Transverse colon (tissue), 4 donors: Measurements from ENCODE around the gene MBP. TPM values are rescaled to one million over a fixed set of nuclear protein-coding genes. Genes with fewer than 3 reads are reported as not detected.

ENCODE experiments used
- DNase-seq: peaks from one replicate; pipeline ENCODE4 v3.0.0-alpha.2; 2019
- H3K27ac ChIP-seq, 4 donors: fragments of 200-600 bp; sonication (generic); 2 replicates each; pipeline ENCODE4 v1.5.1; 2016 to 2018; ENCODE audit warnings: inconsistent platforms in 4 of 4
- H3K27me3 ChIP-seq: fragments of 200-600 bp; sonication (generic); 2 replicates; pipeline ENCODE4 v1.5.1; 2017; ENCODE audit warnings: inconsistent platforms
- H3K36me3 ChIP-seq, 4 donors: fragments of 200-600 bp; sonication (generic); 2 replicates each; pipeline ENCODE4 v1.5.1; 2017 to 2019; ENCODE audit warnings: inconsistent platforms in 4 of 4
- H3K4me1 ChIP-seq, 4 donors: fragments of 200-600 bp; sonication (generic); 2 replicates each; pipeline ENCODE4 v1.5.1; 2017 to 2020; ENCODE audit warnings: inconsistent platforms in 4 of 4
- H3K4me3 ChIP-seq, 4 donors: fragments of 200-600 bp; sonication (generic); 1 replicate in 1 of 4; 2 replicates in 3 of 4; pipeline versions ENCODE4 v1.5.1 to v1.6.1; 2017 to 2019; ENCODE audit warnings: inconsistent platforms in 4 of 4
- H3K9me3 ChIP-seq, 2 donors: fragments of 200-600 bp; sonication (generic); 2 replicates each; pipeline ENCODE4 v1.5.1; 2017 to 2019; ENCODE audit warnings: inconsistent platforms in 2 of 2
- CTCF ChIP-seq, 5 experiments: fragments of 200-600 bp in 3 of 5; fragments of 450-650 bp in 2 of 5; sonication (generic) in 3 of 5; IDR thresholded peaks; 1 replicate in 2 of 5; 2 replicates in 3 of 5; pipeline ENCODE4 v1.5.1; 2016 to 2017; ENCODE audit warnings: antibody characterized with exemption in 5 of 5, inconsistent platforms in 3 of 5, mild to moderate bottlenecking in 2 of 5, moderate library complexity in 1 of 5
- EP300 ChIP-seq: sonication (generic); formaldehyde crosslinking; IDR thresholded peaks from one replicate; pipeline ENCODE4 v1.6.1; 2017; ENCODE audit warnings: antibody characterized with exemption, low read depth
- POLR2A ChIP-seq: fragments of 450-650 bp; IDR thresholded peaks from one replicate; pipeline ENCODE4 v1.6.1; 2016; ENCODE audit warnings: antibody characterized with exemption, mild to moderate bottlenecking, moderate library complexity
- POLR2AphosphoS5 ChIP-seq, 3 donors: sonication (generic); formaldehyde crosslinking; IDR thresholded peaks; one replicate each; pipeline ENCODE4 v1.6.1; 2016; ENCODE audit warnings: antibody characterized with exemption in 3 of 3
- WGBS, 2 donors: methylation state at CpG; one replicate each; pipeline ENCODE4 v1.1.5; 2018; ENCODE audit warnings: low coverage in 1 of 2; 5-methylcytosine and 5-hydroxymethylcytosine counted together
- in situ Hi-C, 4 donors: fragments of 200-750 bp; cut with MboI; loops; one replicate each; pipeline versions ENCODE4 v1.15.0 to v1.15.1; 2017; ENCODE audit warnings: low sequenced_read_pairs in 3 of 4, low pct_ligation_motif_present in 1 of 4, low pct_unique_long_range_greater_than_20kb in 1 of 4
- intact Hi-C: fragments of 100-400 bp; cut with DNase I; formaldehyde crosslinking; loops from one replicate; pipeline ENCODE4 v1.15.1; 2023; ENCODE audit warnings: low total_unique reads
- total RNA-seq, 4 donors: library from RNA; depleted of rRNA; stranded (reverse); fragments of >200 nt; gene quantifications; one replicate each; pipeline ENCODE4 v1.1.0, GENCODE V29; 2016

Gene MBP
- 10 to 100 TPM; 12.7 to 53.4 (median 41.0) TPM for total RNA-seq

GRCh38 chr18:77132369-77133050 is at the start of gene MBP:
MBP (minus strand) TSS chr18:77132783; CDS start chr18:77105261, 27,522 bp downstream.
- in situ Hi-C loops (no loop called here), intact Hi-C loops (no loop called here)
- WGBS, 2 donors = 2% methylated on average over 38 of the region's 88 CpGs; no CpG with 5 or more reads in 1 of the 2 donors
- Histone ChIP-seq H3K4me1 (peaks cover 3 to 48% (median 39%) of the 10 kb centered on the region in 4 donors), H3K27me3 (no peaks in the 10 kb centered on the region), H3K9me3 (no peaks in the 10 kb centered on the region), H3K36me3 (no peaks in the 10 kb centered on the region), H3K4me3 (peak within 1 kb of the TSS; percentile 72 to 95 (median 86)), H3K27ac (peak within 1 kb of the TSS; percentile 95 to 98 (median 95))
- peak; percentile 92 for DNase-seq
- no peak for TF ChIP-seq CTCF (IDR thresholded peaks at IDR 0.05)
- TF ChIP-seq POLR2A = peak; percentile 84
- peak; percentile 57 to 94 (median 93) for TF ChIP-seq POLR2AphosphoS5 (IDR thresholded peaks at IDR 0.05)
- TF ChIP-seq EP300 = no peak

- no peak overlapping the region for H3K27ac ChIP-seq
- in situ Hi-C loops = no loop called here
- no peaks in the 10 kb centered on the region for H3K9me3 ChIP-seq
- no peak for DNase-seq
- intact Hi-C loops = no loop called here
- H3K4me1 ChIP-seq = no peaks in the 10 kb centered on the region
- H3K36me3 ChIP-seq = no peaks in the 10 kb centered on the region
- H3K27me3 ChIP-seq = no peaks in the 10 kb centered on the region
- TF ChIP-seq EP300 = no peak
- TF ChIP-seq CTCF (IDR thresholded peaks at IDR 0.05) = no peak
- TF ChIP-seq POLR2A = no peak
- TF ChIP-seq POLR2AphosphoS5 (IDR thresholded peaks at IDR 0.05) = no peak
- H3K4me3 ChIP-seq = no peak overlapping the region
- WGBS, 2 donors = 42 to 52% methylated on average over 11 to 12 of the region's 12 CpGs
Observed at GRCh38 chr18:77181950-77182707, 49.5 kb upstream of the MBP start.

GRCh38 chr18:77178559-77178958 is 46.0 kb upstream of the MBP start:
- Histone ChIP-seq H3K9me3 (no peaks in the 10 kb centered on the region), H3K27me3 (no peaks in the 10 kb centered on the region), H3K27ac (no peak overlapping the region), H3K36me3 (no peaks in the 10 kb centered on the region), H3K4me1 (no peaks in the 10 kb centered on the region), H3K4me3 (no peak overlapping the region)
- in situ Hi-C loops (no loop called here), intact Hi-C loops (no loop called here)
- 74 to 77% methylated on average over 7 of the region's 7 CpGs for WGBS, 2 donors
- no peak for DNase-seq
- TF ChIP-seq CTCF (IDR thresholded peaks at IDR 0.05) = no peak
- TF ChIP-seq POLR2AphosphoS5 (IDR thresholded peaks at IDR 0.05) = no peak
- TF ChIP-seq EP300 = no peak
- no peak for TF ChIP-seq POLR2A

- Histone ChIP-seq H3K27ac (no peak overlapping the region), H3K4me3 (no peak overlapping the region), H3K36me3 (no peaks in the 10 kb centered on the region), H3K9me3 (no peaks in the 10 kb centered on the region), H3K27me3 (no peaks in the 10 kb centered on the region), H3K4me1 (no peaks in the 10 kb centered on the region)
- intact Hi-C loops = no loop called here
- in situ Hi-C loops = no loop called here
- TF ChIP-seq EP300 = no peak
- TF ChIP-seq POLR2A = no peak
- no peak for TF ChIP-seq CTCF (IDR thresholded peaks at IDR 0.05)
- TF ChIP-seq POLR2AphosphoS5 (IDR thresholded peaks at IDR 0.05) = no peak
- no peak for DNase-seq
- WGBS, 2 donors = 86% methylated on average over 1 of the region's 1 CpG; no CpG with 5 or more reads in 1 of the 2 donors
Observed at GRCh38 chr18:77177009-77177408, 44.4 kb upstream of the MBP start.
